GM18951 (cell line): ENCODE measurements around the gene RMI1.
"Not testable (repeated sequence)": the region's sequence is repeated elsewhere in the genome, so short reads cannot be mapped to it uniquely, and the experiment has no call there.

Source experiments
- POLR2A ChIP-seq: IDR thresholded peaks from 4 replicates; pipeline ENCODE4 v1.6.1; 2011; ENCODE audit warnings: mild to moderate bottlenecking; ENCODE audit not compliant: insufficient read length, insufficient read depth; ENCODE audit errors: extremely low read depth
- in situ Hi-C: fragments of 300-500 bp; cut with MboI; formaldehyde crosslinking; loops from one replicate; pipeline ENCODE4 v1.12.0; 2022; ENCODE audit warnings: low sequenced_read_pairs, mixed read lengths, inconsistent platforms; ENCODE audit not compliant: unreplicated experiment

The RMI1 gene

DNA sequence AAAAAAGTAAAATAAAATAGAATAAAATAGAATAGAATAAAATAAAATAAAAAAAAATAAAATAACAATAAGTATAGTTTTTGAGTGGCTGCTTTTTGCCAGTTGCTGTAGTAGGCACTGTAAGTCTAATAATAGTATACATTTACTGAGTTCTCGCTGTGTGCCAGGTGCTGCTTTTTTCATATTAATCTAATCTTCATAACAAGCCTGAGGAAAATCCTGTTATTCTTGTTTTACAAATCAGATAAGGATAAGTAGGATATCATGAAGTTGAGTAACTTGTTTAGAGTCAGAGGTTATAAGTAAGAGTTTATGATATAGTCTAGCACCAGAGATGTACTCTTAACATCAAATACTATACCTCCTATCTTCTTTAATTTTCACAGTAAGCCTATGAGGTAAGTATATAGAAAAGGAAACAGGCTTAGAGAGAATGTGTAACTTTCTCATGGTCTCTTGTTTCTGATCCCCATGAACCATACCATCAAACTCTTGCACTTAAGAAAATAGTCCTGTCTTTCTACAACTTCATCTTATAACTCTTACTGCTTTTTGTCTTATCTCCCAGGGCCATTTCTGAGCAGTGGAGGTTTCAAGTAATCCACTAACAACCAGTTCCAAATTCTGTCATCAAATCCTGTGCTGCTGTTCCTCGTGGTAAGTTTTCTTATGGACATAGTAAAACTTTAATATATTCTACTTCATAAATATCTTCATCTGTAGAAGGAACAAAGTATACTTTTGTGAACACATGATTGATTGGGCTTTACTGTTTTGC, 18.7 kb downstream of the RMI1 start:
- TF ChIP-seq POLR2A: no peak
- in situ Hi-C loops: no loop called here

DNA sequence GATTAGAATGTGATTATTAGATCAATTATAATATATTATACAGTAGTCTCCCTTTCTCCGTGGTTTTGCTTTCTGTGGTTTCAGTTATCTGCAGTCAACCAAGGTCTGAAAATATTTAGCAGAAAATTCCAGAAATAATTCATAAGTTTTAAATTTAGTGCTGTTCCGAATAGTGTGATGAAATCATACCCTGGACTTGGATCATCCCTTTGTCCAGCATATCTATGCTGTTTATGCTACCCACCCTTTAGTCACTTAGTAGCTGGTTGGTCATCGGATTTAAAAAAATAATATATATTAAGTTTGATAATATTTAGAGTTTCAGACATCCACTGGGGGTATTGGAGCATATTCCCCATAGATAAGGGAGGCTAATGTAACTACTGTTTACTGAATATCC, 19.6 kb downstream of the RMI1 start:
- no peak for TF ChIP-seq POLR2A
- in situ Hi-C loops: no loop called here

DNA sequence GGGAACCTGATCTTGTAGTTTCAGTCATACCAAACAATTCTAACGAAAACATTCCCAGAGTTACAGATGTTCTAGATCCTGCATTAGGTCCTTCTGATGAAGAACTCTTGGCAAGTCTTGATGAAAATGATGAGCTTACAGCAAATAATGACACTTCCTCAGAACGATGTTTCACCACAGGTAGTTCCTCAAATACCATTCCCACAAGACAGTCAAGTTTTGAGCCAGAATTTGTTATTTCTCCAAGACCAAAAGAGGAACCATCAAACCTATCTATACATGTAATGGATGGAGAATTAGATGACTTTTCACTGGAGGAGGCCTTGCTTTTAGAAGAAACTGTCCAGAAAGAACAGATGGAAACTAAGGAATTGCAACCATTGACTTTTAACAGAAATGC, 21.0 kb downstream of the RMI1 start:
- no peak for TF ChIP-seq POLR2A
- in situ Hi-C loops: no loop called here

- in situ Hi-C loops: no loop called here
- no peak for TF ChIP-seq POLR2A
Measured at GRCh38 chr9:84002344-84002743, 21.7 kb downstream of the RMI1 start.

GRCh38 chr9:84003246-84003645, 22.6 kb downstream of the RMI1 start:
- no peak for TF ChIP-seq POLR2A
- in situ Hi-C loops: no loop called here

DNA sequence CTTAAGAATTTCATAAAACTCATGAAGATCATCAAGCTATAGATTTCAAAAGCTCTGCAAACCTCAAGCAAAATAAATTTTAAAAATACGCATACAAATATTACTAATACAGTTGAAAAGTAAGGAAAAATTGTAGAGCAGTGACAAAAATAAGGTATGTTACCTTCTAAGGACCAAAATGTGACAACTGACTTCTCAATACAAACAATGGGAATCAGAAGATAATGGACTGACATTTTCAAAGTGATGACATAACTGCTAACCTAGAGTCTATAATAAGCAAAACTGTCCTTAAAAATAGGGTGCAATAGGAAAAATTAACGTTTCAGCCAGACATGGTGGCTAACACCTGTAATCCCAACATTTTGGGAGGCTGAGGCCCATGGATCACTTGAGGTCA, 27.1 kb downstream of the RMI1 start:
- in situ Hi-C loops: no loop called here
- no peak for TF ChIP-seq POLR2A

DNA sequence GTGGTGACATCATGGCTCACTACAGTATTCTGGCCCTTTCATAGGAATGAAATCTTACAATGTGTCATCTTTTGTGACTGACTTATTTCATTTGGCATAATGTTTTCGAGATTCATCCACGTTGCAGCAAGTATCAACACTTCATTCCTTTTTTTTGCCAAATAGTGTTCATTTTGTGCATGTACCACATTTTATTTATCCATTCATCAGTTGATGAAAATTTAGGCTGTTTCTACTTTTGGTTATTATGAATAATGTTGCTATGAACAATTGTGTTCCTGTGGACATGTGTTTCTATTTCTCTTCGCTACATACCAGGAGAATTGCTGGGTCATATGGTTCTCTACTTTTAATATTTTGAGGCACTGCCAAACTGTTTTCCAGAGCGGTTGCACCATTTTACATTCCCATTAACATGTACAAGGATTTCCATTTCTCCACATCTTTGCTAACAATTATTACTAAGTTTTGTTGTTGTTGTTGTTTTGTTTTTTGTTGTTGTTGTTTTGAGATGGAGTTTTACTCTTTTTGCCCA, 43.5 kb downstream of the RMI1 start:
- no peak for TF ChIP-seq POLR2A
- in situ Hi-C loops: no loop called here

GRCh38 chr9:84027201-84027600, 46.6 kb downstream of the RMI1 start:
- no peak for TF ChIP-seq POLR2A
- in situ Hi-C loops: no loop called here

- in situ Hi-C loops: no loop called here
Measured at GRCh38 chr9:84031534-84031933, 50.9 kb downstream of the RMI1 start.

DNA sequence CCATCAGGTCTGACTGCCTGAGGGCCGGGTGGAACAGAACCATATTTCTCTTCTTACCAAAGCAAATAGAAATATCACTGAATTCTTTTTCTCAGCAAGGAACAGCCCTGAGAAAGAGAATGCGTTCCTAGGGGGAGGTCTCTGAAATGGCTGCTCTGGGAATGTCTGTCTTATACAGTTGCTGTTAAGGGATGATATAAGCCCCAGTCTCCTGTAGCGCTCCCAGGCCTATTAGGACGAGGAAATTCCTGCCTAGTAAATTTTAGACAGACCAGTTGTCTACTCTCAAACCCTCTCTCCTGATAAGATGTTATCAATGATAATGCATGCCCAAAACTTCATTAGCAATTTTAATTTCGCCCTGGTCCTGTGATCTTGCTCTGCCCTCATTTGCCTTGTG, 61.3 kb downstream of the RMI1 start:
- in situ Hi-C loops: not testable (repeated sequence)

More at GRCh38 chr9:84031534-84031933, 50.9 kb downstream of the RMI1 start:
- no peak for TF ChIP-seq POLR2A

DNA sequence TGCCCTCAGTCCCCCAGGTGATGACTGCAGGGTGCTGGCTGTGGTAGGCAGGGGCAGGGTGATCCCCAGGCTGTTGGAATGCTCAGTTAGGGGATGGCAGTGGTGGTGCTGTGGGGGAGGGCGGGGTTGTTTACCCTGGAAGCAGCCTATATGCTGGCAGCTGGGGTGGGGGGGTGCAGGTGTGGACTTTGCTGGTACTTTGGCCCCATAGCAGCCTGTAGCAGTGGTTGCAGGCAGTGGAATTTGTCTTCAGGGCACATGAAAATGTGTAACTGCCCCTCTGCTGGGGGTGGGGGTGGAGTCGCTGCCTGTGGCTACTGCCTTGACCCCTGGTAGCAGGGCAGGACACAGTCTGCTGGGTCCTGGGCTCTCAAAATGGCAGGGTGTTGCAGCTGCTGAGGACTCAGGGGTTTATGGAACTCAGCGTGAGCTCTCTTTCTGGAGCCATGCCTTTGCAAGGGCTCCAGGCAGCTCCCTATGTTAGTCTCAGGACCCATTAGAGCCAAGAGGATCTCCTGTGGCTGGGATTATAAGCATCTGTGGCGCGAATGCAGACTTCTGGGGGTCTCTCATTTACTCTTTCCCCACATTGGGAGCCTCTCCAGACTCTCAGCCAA, 65.0 kb downstream of the RMI1 start:
- TF ChIP-seq POLR2A: no peak
- in situ Hi-C loops: no loop called here
